GM21786 (cell line): ENCODE results near the gene CDIPT.
"Not testable (repeated sequence)": the region's sequence is repeated elsewhere in the genome, so short reads cannot be mapped to it uniquely, and the experiment has no call there.

Experiments
- ATAC-seq: cut with Tn5 transposase; IDR thresholded peaks from one replicate; pipeline ENCODE4 v1.9.1; 2021; ENCODE audit not compliant: unreplicated experiment

Gene CDIPT

DNA sequence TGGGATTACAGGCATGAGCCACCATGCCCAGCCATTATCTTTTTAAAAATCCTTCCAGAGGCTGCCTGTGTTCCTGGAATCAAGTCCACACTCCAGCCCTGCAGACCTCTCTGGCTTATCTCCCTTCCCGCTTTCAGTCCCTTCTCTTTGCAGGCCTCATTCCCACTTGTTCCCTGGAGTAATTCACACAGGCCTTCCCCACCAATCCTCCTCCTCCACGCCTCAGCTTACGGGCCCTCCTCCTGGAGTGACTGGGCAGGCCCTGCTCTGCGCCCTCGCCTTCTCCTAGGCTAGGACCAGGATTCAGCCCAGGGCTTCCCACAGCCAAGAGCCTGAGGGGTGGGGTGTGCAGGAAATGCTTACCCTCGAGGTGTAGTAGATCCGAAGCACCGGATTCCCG lies 2.8 kb downstream of the CDIPT start:
- no peak for ATAC-seq

DNA sequence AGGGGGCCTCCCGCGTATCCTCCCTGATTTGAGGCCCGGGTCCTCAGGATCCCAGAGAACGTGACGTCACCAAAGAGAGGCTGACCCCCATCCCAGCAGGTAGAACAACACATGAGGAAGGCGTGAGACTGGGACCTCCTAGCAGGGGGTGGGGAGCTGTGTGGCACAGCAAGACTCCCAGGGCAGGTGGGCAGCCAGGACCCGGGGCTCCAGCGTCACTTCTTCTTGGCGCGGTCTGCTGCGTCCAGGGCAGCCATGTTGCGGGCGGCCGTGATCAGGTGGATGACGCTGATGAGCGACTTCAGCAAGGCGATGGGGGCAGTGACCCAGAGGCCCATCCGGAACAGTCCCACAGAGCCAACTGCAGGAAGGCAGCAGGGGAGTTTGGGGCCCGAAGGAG lies 4.1 kb downstream of the CDIPT start:
- no peak for ATAC-seq

GRCh38 chr16:29858149-29858849 lies 4.7 kb downstream of the CDIPT start:
- ATAC-seq, result no peak

GRCh38 chr16:29857133-29857760 lies 5.8 kb downstream of the CDIPT start:
- no peak for ATAC-seq

- ATAC-seq, result no peak
Measured at GRCh38 chr16:29854520-29855100, 8.4 kb downstream of the CDIPT start.

DNA sequence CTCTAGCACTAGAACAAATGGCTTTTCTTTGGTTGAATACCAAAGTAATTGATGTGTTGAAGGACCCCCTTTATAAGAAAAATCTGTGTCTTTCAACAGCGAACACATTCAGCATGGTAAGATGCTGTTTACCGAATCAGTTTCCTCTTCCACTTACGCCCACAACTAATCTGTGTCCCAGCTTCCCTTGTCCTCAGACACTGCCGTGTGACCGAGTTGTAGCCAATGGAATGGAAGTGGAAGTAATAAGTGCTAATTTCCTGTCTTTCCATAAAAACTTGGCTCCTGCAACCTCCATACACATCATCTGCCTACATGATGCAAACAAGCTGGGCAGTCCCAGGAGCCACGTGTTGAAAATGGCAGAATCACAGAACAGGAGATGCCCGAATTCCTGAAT lies 10.4 kb downstream of the CDIPT start:
- ATAC-seq, result no peak

DNA sequence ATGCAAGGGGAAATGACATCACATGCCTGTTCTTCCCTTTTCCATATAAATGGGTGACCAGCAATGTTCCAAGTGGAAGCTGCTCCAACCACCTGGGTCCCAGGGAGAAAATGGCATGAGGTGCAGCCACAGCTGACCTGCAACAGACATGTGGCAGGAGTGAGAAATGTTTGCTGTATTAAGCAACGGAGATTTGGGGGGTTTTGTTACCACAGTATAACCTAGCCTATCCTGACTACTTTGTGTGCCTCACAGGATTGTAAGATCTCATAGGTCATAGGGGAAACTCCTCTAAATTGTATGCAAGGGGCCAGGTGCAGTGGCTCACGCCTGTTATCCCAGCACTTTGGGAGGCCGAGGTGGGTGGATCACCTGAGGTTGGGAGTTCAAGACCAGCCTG lies 12.0 kb downstream of the CDIPT start:
- no peak for ATAC-seq

GRCh38 chr16:29849505-29849904 lies 13.5 kb downstream of the CDIPT start:
- ATAC-seq, result no peak

DNA sequence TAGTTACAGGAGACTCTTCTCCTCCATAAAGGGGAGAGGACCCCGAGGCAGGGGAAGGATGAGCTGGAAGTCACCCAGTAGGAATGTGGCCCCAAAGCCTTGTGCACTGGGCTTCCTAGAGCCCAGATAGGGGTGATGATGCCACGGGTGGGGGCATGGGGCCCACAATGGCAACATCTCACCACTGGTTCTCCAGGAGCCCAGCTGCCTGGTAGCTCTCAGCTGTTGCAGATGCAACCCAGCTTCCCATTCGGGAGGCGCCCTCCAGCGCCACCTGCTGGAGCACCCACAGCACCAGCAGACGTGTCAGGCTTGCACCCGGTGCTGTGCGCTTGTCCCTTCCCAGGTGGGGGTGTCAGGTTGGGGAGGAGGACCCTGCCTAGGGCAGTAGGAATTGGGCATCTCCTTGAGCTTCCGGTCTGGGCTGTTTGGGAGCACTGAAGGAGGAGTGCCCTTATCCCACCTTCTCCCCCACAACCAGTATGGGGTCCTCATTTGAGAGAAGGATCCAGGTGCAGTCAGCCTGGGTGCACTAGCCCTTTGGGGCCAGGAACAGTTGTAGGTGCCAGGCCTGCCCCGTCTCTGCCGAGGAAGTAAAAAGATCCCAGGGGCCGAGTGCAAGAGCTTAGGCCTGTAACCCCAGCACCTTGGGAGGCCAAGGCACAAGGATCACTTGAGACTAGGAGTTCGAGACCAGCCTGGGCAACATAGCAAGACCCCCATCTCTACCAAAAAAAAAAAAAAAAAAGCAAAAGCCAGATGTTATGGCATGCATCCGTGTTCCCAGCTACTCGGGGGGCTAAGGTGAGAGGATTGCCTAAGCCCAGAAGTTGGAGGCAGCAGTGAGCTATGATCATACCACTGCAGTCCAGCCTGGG lies 14.4 kb downstream of the CDIPT start:
- no peak for ATAC-seq

DNA sequence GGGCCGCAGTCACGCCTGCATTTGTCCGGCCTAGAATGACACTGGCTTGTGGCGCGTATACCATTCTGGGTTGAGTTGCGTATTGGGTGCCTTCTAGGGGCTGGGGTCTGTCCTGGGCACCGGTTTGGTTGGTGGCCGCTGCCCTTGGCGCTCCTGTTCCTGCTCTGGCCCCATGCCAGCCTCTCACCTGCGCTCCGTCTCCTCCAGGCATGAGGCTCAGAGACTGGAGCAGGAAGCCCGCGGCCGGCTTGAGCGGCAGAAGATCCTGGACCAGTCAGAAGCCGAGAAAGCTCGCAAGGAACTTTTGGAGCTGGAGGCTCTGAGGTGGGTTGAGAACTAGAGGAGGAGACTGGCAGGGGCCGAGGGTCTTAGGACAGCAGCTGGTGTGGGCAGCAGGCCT lies 17.4 kb downstream of the CDIPT start:
- no peak for ATAC-seq

GRCh38 chr16:29844575-29845331 lies 18.3 kb downstream of the CDIPT start:
- no peak for ATAC-seq

GRCh38 chr16:29843931-29844330 lies 19.1 kb downstream of the CDIPT start:
- ATAC-seq, result no peak

DNA sequence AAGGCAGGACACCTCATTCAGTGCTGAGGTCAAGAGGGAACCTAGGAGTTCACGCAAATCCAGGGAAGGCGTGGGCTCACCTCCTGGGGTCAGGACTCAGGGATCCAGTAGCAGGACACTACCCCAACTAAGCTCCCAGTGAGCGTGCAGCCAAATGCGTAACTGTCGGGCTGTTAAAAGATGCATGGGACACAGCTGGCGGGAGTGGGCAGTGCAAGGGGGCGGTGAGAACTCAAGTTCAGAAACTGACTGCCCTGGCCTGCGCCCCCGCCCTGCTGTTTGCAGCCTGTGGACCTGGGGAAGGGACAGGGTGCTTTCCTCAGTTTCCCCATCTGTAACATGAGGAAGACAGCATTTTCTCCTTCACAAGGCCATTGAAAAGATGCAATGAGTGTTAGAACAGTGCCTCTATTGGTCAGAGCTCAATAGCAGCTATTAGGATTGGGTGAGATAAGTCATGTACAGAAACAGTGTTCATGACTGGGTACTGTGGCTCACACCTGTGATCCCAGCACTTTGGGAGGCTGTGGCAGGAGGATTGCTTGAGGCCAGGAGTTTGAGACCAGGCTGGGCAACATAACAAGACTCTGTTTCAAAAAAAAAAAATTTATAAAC lies 20.2 kb downstream of the CDIPT start:
- no peak for ATAC-seq

DNA sequence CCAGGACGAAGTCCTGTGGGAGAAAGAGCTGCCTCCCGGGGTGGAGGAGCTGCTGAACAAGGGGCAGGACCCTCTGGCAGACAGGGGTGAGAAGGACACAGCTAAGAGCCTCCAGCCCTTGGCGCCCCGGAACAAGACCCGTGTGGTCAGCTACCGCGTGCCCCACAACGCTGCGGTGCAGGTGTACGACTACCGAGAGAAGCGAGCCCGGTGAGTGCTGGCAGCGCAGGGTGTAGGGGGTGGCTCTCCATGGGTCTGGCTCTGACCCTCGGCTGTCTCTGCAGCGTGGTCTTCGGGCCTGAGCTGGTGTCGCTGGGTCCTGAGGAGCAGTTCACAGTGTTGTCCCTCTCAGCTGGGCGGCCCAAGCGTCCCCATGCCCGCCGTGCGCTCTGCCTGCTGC lies 21.4 kb downstream of the CDIPT start:
- no peak for ATAC-seq

DNA sequence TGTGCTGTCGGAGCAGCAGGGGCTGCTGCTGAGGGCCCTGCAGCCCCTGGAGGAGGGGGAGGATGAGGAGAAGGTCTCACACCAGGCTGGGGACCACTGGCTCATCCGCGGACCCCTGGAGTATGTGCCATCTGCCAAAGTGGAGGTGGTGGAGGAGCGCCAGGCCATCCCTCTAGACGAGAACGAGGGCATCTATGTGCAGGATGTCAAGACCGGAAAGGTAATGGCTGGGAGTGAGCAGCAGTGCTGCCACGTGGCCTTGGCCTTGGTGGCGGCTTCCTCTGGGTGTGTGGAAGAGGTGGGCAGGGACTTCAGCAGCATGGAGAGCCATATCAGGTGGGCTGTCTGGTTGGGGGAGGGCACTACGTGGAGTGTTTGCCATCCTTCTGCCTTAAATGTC lies 22.8 kb downstream of the CDIPT start:
- ATAC-seq, result no peak

DNA sequence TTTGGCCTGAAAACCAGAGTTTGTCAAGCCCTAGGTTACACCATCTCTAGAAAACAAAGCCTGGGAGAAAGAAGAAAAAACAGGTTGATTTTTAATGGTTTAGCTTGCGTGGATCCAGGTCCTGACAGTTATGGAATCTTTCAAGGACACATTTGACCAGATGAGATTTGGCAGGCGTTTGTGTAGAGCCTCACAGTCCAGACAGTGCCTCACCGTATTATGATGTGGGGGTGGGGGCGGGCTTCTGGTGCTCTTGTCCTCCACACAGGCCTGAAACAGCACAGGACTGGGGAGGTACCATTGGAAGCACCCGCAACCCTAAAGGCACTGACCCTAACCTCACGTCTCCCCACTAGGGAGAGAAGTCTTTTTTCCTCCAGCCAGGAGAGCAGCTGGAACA lies 23.2 kb downstream of the CDIPT start:
- ATAC-seq, result no peak

DNA sequence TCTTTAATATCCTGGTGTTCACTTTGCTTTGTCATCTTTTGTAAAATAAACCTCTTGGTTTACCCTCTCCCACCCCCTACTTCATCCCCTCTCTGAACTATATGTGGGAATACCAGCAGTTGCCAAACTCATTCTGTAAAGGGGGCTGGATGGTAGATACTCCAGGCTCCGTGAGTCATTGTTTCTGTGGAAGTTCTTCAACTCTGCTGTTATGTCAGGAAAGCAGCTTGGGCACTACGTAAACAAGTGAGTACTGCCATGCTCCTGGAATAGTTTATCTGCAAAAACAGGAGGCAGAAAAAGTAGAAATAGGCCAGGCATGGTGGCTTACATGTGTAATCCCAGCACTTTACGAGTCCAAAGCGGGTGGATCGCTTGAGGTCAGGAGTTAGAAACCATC lies 25.2 kb downstream of the CDIPT start:
- no peak for ATAC-seq

DNA sequence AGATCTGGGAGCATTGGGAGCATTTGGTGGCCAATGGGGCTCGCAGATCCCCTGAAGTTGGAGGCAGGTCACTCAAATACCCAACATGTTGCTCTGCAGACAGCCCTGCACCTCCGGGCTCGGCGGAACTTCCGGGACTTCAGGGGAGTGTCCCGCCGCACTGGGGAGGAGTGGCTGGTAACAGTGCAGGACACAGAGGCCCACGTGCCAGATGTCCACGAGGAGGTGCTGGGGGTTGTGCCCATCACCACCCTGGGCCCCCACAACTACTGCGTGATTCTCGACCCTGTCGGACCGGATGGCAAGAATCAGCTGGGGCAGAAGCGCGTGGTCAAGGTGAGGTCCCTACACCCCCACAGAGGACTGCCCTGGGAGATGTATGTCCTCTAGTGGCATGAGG lies 26.4 kb downstream of the CDIPT start:
- no peak for ATAC-seq

DNA sequence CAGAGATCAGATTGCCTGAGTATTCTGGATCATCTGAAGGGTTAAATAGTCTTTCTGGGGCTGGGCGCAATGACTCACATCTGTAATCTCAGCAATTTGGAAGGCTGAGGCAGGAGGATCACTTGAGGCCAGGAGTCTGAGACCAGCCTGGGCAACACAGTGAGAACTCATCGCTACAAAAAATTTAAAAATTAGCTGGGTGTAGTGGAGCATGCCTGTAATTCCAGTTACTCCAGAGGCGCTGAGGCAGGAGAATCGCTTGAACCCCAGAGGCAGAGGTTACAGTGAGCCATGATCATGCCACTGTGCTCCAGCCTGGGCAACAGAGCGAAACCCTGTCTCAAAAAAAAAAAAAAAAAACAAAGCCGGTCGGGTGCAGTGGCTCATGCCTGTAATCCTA lies 27.1 kb downstream of the CDIPT start:
- no peak for ATAC-seq

- no peak for ATAC-seq
Measured at GRCh38 chr16:29834079-29834478, 28.9 kb downstream of the CDIPT start.

DNA sequence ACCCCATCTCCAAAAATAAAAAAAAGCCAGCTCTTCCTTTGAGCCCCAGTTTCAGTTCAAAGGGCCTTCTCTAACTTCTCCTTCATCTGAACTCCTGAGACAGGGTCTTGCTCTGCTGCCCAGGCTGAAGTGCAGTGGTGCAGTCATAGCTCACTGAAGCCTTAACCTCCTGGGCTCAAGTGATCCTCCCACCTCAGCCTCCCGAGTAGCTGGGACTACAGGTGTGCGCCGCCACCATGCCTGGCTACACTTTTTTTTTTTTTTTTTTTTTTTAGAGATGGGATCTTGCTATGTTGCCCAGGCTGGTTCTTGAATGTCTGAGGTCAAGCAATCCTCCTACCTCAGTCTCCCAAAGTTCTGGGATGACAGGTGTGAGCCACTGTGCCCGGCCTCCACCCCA lies 29.8 kb downstream of the CDIPT start:
- not testable (repeated sequence) for ATAC-seq
